Measurements from ENCODE around the gene DYDC1.

GRCh38 chr10:80394358-80394916 lies 37.9 kb upstream of the DYDC1 start:
- TF ChIP-seq CTCF (IDR thresholded peaks at IDR 0.05): no peak
- no peak for TF ChIP-seq POLR2A (IDR thresholded peaks at IDR 0.05)

Measured in heart left ventricle (tissue), 13 donors.